H9 (cell line): ENCODE data around the gene XG. TPM values are rescaled to one million over a fixed set of nuclear protein-coding genes. Genes with fewer than 3 reads are reported as not detected.

ENCODE experiments used
- DNase-seq: peaks from one replicate; pipeline ENCODE4 v3.0.0-alpha.2; 2017
- H2AFZ ChIP-seq: one replicate; pipeline ENCODE4 v1.6.1; 2013; ENCODE audit warnings: mild to moderate bottlenecking, low read length, control low read depth, moderate library complexity
- H2AK5ac ChIP-seq: 2 replicates; pipeline ENCODE4 v1.6.1; 2013; ENCODE audit warnings: low read length, control low read depth, mixed read lengths; ENCODE audit not compliant: insufficient read length
- H2BK120ac ChIP-seq: one replicate; pipeline ENCODE4 v1.6.1; 2013; ENCODE audit warnings: low read depth, mild to moderate bottlenecking, low read length, control low read depth, inconsistent platforms; ENCODE audit not compliant: poor library complexity, severe bottlenecking
- H2BK12ac ChIP-seq: 2 replicates; pipeline ENCODE4 v1.6.1; 2013; ENCODE audit warnings: low read length, control low read depth, mixed read lengths, low read depth; ENCODE audit not compliant: insufficient read length
- H2BK15ac ChIP-seq: 2 replicates; pipeline ENCODE4 v1.6.1; 2013; ENCODE audit warnings: low read depth, low read length, control low read depth
- H2BK20ac ChIP-seq: one replicate; pipeline ENCODE4 v1.6.1; 2013; ENCODE audit warnings: low read depth, mild to moderate bottlenecking, low read length, control low read depth, inconsistent platforms; ENCODE audit not compliant: poor library complexity, severe bottlenecking
- H2BK5ac ChIP-seq: 2 replicates; pipeline ENCODE4 v1.6.1; 2013; ENCODE audit warnings: low read length, control low read depth, mixed read lengths; ENCODE audit not compliant: insufficient read length
- H3K14ac ChIP-seq: 2 replicates; pipeline ENCODE4 v1.6.1; 2013; ENCODE audit warnings: low read length, control low read depth; ENCODE audit not compliant: insufficient read depth
- H3K18ac ChIP-seq: 2 replicates; pipeline ENCODE4 v1.6.1; 2013; ENCODE audit warnings: low read depth, mild to moderate bottlenecking, mixed read lengths, low read length, control low read depth; ENCODE audit not compliant: insufficient read length
- H3K23ac ChIP-seq: 2 replicates; pipeline ENCODE4 v1.6.1; 2013; ENCODE audit warnings: low read length, control low read depth, mixed read lengths, low read depth; ENCODE audit not compliant: insufficient read length
- H3K23me2 ChIP-seq: 2 replicates; pipeline ENCODE4 v1.6.1; 2013; ENCODE audit warnings: low read depth, mild to moderate bottlenecking, mixed read lengths, low read length, control low read depth; ENCODE audit not compliant: insufficient read length, poor library complexity, severe bottlenecking
- H3K27ac ChIP-seq: 2 replicates; pipeline ENCODE4 v1.5.1; 2013; ENCODE audit warnings: low read length, control low read depth, mixed read lengths, low read depth; ENCODE audit not compliant: insufficient read length
- H3K27me3 ChIP-seq: 2 replicates; pipeline ENCODE4 v1.6.1; 2013; ENCODE audit warnings: low read length, control low read depth, inconsistent platforms; ENCODE audit not compliant: insufficient read depth
- H3K4ac ChIP-seq: 2 replicates; pipeline ENCODE4 v1.6.1; 2013; ENCODE audit warnings: low read depth, mild to moderate bottlenecking, control low read depth, inconsistent platforms, low read length, moderate library complexity
- H3K4me1 ChIP-seq: 2 replicates; pipeline ENCODE4 v1.6.1; 2013; ENCODE audit warnings: low read length, control low read depth, inconsistent platforms; ENCODE audit not compliant: insufficient read depth
- H3K4me2 ChIP-seq: 2 replicates; pipeline ENCODE4 v1.6.1; 2013; ENCODE audit warnings: low read length, control low read depth, mixed read lengths; ENCODE audit not compliant: insufficient read length, insufficient read depth
- H3K56ac ChIP-seq: 2 replicates; pipeline ENCODE4 v1.6.1; 2013; ENCODE audit warnings: low read depth, mild to moderate bottlenecking, mixed read lengths, low read length, control low read depth; ENCODE audit not compliant: insufficient read length
- H3K79me1 ChIP-seq: 2 replicates; pipeline ENCODE4 v1.6.1; 2013; ENCODE audit warnings: low read depth, mild to moderate bottlenecking, moderate library complexity, low read length, control low read depth, inconsistent platforms; ENCODE audit not compliant: insufficient read depth, poor library complexity, severe bottlenecking
- H3K79me2 ChIP-seq: 2 replicates; pipeline ENCODE4 v1.6.1; 2013; ENCODE audit warnings: low read length, control low read depth, inconsistent platforms; ENCODE audit not compliant: insufficient read depth
- H3K9ac ChIP-seq: 2 replicates; pipeline ENCODE4 v1.6.1; 2013; ENCODE audit warnings: low read length, control low read depth, mixed read lengths; ENCODE audit not compliant: insufficient read length; ENCODE audit errors: extremely low read depth
- H3K9me3 ChIP-seq: one replicate; pipeline ENCODE4 v1.6.1; 2013; ENCODE audit warnings: low read depth, low read length, inconsistent platforms; ENCODE audit not compliant: control insufficient read depth
- H3T11ph ChIP-seq: one replicate; pipeline ENCODE4 v1.6.1; 2013; ENCODE audit warnings: mild to moderate bottlenecking, low read length, control low read depth, inconsistent platforms
- H4K20me1 ChIP-seq: one replicate; pipeline ENCODE4 v1.6.1; 2013; ENCODE audit not compliant: control insufficient read depth, insufficient read length, insufficient read depth
- H4K5ac ChIP-seq: 2 replicates; pipeline ENCODE4 v1.6.1; 2013; ENCODE audit warnings: low read depth, mild to moderate bottlenecking, mixed read lengths, low read length, control low read depth; ENCODE audit not compliant: insufficient read length
- H4K8ac ChIP-seq: replicated peaks from 2 replicates; pipeline ENCODE4 v1.6.1; 2013; ENCODE audit warnings: low read length, control low read depth, mixed read lengths, low read depth; ENCODE audit not compliant: insufficient read length
- H4K91ac ChIP-seq: 2 replicates; pipeline ENCODE4 v1.6.1; 2013; ENCODE audit warnings: low read depth, mild to moderate bottlenecking, moderate library complexity, mixed read lengths, low read length, control low read depth; ENCODE audit not compliant: insufficient read length
- H3K27ac Mint-ChIP-seq, 3 experiments: 2 replicates in 2 of 3; 3 replicates in 1 of 3; pipeline ENCODE4 v1.8.0; 2020 to 2021; ENCODE audit warnings: mixed read lengths in 3 of 3, mild to moderate bottlenecking in 1 of 3, moderate library complexity in 1 of 3
- H3K27me3 Mint-ChIP-seq: 2 replicates; pipeline ENCODE4 v1.8.0; 2021; ENCODE audit warnings: low read depth, mild to moderate bottlenecking, moderate library complexity, mixed read lengths
- H3K36me3 Mint-ChIP-seq, 3 experiments: 2 replicates in 2 of 3; 3 replicates in 1 of 3; pipeline ENCODE4 v1.8.0; 2020 to 2021; ENCODE audit warnings: low read depth in 3 of 3, mixed read lengths in 3 of 3; ENCODE audit not compliant: insufficient read depth in 1 of 3
- H3K4me1 Mint-ChIP-seq, 2 experiments: 2 replicates each; pipeline ENCODE4 v1.8.0; 2020; ENCODE audit warnings: mixed read lengths in 2 of 2
- H3K4me3 Mint-ChIP-seq, 2 experiments: 2 replicates in 1 of 2; 3 replicates in 1 of 2; pipeline ENCODE4 v1.8.0; 2020 to 2021; ENCODE audit warnings: mild to moderate bottlenecking in 2 of 2, mixed read lengths in 2 of 2, moderate library complexity in 1 of 2
- H3K9me3 Mint-ChIP-seq, 2 experiments: 2 replicates in 1 of 2; 3 replicates in 1 of 2; pipeline ENCODE4 v1.8.0; 2020; ENCODE audit warnings: mild to moderate bottlenecking in 2 of 2, mixed read lengths in 2 of 2, moderate library complexity in 1 of 2
- WGBS: extraction: QIAGEN DNeasy Blood & Tissue Kit; methylation state at CpG from one replicate; pipeline ENCODE4 v1.1.7; 2013; ENCODE audit warnings: missing lambda C conversion rate, low lambda C conversion rate, mixed read lengths; ENCODE audit not compliant: insufficient read length; ENCODE audit errors: extremely low coverage; 5-methylcytosine and 5-hydroxymethylcytosine counted together
- total RNA-seq: library from RNA; stranded (reverse); gene quantifications from 2 replicates; pipeline ENCODE4 v1.2.1, GENCODE V29; 2021
- TF ChIP-seq, protein P1 (sequence below): fragments of 200-600 bp; sonication (generic); conservative IDR thresholded peaks from 3 replicates; pipeline ENCODE4 v1.8.0; 2021; ENCODE audit warnings: antibody characterized with exemption, mild to moderate bottlenecking

Gene XG
- total RNA-seq, 1 experiment from 2014 or later: 1.1 TPM

DNA sequence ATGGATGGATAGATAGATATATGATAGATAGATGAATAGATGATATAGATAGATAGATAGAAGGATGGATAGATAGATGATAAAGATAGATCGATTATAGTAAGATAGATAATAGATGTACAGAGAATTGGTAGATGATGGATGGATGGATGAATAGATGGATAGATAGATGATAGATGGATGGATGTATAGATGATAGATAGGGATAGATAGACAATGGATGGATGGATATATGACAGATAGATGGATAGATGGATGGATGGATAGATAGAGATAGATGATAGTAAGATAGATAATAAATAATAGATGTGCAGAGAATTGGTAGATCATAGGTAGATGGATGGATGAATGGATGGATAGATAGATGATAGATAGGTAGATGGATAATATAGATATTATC lies 89.1 kb downstream of the XG start:
- H3K27me3 Mint-ChIP-seq: no peaks in the 10 kb centered on the region

More for the DNA sequence above, 89.1 kb downstream of the XG start:
- no peak overlapping the region for H4K91ac ChIP-seq
- no peak overlapping the region for H4K8ac ChIP-seq
- 100% methylated on average over 1 of the region's 1 CpG for WGBS
- no peak overlapping the region for H2AFZ ChIP-seq
- H3K4me2 ChIP-seq: no peak overlapping the region
- no peak overlapping the region for H3K27ac ChIP-seq
- H4K20me1 ChIP-seq: no peaks in the 10 kb centered on the region
- H3K14ac ChIP-seq: no peak overlapping the region
- H3K4me3 Mint-ChIP-seq: no peak overlapping the region
- no peak overlapping the region for H4K5ac ChIP-seq
- H3K23ac ChIP-seq: no peak overlapping the region
- no peak overlapping the region for H3K4ac ChIP-seq
- H3K4me1 ChIP-seq: no peaks in the 10 kb centered on the region
- TF ChIP-seq, protein P1, sequence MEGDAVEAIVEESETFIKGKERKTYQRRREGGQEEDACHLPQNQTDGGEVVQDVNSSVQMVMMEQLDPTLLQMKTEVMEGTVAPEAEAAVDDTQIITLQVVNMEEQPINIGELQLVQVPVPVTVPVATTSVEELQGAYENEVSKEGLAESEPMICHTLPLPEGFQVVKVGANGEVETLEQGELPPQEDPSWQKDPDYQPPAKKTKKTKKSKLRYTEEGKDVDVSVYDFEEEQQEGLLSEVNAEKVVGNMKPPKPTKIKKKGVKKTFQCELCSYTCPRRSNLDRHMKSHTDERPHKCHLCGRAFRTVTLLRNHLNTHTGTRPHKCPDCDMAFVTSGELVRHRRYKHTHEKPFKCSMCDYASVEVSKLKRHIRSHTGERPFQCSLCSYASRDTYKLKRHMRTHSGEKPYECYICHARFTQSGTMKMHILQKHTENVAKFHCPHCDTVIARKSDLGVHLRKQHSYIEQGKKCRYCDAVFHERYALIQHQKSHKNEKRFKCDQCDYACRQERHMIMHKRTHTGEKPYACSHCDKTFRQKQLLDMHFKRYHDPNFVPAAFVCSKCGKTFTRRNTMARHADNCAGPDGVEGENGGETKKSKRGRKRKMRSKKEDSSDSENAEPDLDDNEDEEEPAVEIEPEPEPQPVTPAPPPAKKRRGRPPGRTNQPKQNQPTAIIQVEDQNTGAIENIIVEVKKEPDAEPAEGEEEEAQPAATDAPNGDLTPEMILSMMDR: no peak
- peaks cover 0 to 3% of the 10 kb centered on the region in 2 experiments; a peak in 1 of 4 replicates for H3K4me1 Mint-ChIP-seq
- H3K27me3 ChIP-seq: no peaks in the 10 kb centered on the region
- H3K18ac ChIP-seq: no peak overlapping the region
- no peaks in the 10 kb centered on the region for H3K9me3 ChIP-seq
- H3K79me1 ChIP-seq: peaks cover 4% of the 10 kb centered on the region
- H3K9me3 Mint-ChIP-seq: peaks cover 23 to 24% of the 10 kb centered on the region in 2 experiments
- no peak overlapping the region for H3K9ac ChIP-seq
- no peak for DNase-seq
- H3K23me2 ChIP-seq: no peaks in the 10 kb centered on the region
- no peak overlapping the region for H3K56ac ChIP-seq
- H2BK20ac ChIP-seq: no peak overlapping the region
- H2BK5ac ChIP-seq: no peak overlapping the region
- no peak overlapping the region for H2BK120ac ChIP-seq
- no peak overlapping the region for H2AK5ac ChIP-seq
- H3T11ph ChIP-seq: no peak overlapping the region
- peaks cover 60 to 63% (median 62%) of the 10 kb centered on the region in 3 experiments for H3K36me3 Mint-ChIP-seq
- peaks cover 2% of the 10 kb centered on the region; the same call in 1 of the 2 replicates for H3K79me2 ChIP-seq
- no peak overlapping the region for H2BK15ac ChIP-seq
- H3K27ac Mint-ChIP-seq: no peak overlapping the region; a peak in 1 of 7 replicates
- no peak overlapping the region for H2BK12ac ChIP-seq
